Measurements from ENCODE around the gene IL25.

- TF ChIP-seq CTCF (IDR thresholded peaks at IDR 0.05; ENCODE audit: low read length) (no peak), EZH2 (IDR thresholded peaks at IDR 0.05; ENCODE audit: borderline replicate concordance, low read length) (no peak)
Measured at GRCh38 chr14:23377198-23377550, 4.6 kb downstream of the IL25 start.

All from OCI-LY1 (cell line).